ENCODE data around the gene COMMD8. TPM values are rescaled to one million over a fixed set of nuclear protein-coding genes. Genes with fewer than 3 reads are reported as not detected.

The COMMD8 gene
- total RNA-seq, 1 experiment from 2014 or later = 10.9 TPM

GRCh38 chr4:47427935-47428334 lies 35.6 kb downstream of the COMMD8 start:
- Histone ChIP-seq H3K18ac (ENCODE audit: insufficient read length, low read depth, low read length) (no peak overlapping the region), H4K5ac (ENCODE audit: insufficient read length, low read depth, low read length) (no peak overlapping the region), H2BK5ac (ENCODE audit: insufficient read length, low read length) (no peak overlapping the region), H3K4me1 (ENCODE audit: insufficient read depth, low read length) (no peaks in the 10 kb centered on the region), H4K20me1 (ENCODE audit: control insufficient read depth, insufficient read depth, insufficient read length) (no peaks in the 10 kb centered on the region), H3K79me1 (ENCODE audit: insufficient read depth, low read depth, low read length, poor library complexity, severe bottlenecking) (no peaks in the 10 kb centered on the region), H3T11ph (ENCODE audit: low read length) (no peak overlapping the region), H2BK120ac (ENCODE audit: low read depth, low read length, poor library complexity, severe bottlenecking) (no peak overlapping the region), H2AK5ac (ENCODE audit: insufficient read length, low read length) (no peak overlapping the region), H2BK15ac (ENCODE audit: low read depth, low read length) (no peak overlapping the region), H3K9me3 (ENCODE audit: control insufficient read depth, low read depth, low read length) (no peaks in the 10 kb centered on the region), H3K23ac (ENCODE audit: insufficient read length, low read depth, low read length) (no peak overlapping the region), H3K9ac (ENCODE audit: extremely low read depth, insufficient read length, low read length) (no peak overlapping the region), H4K91ac (ENCODE audit: insufficient read length, low read depth, low read length) (no peak overlapping the region), H3K56ac (ENCODE audit: insufficient read length, low read depth, low read length) (no peak overlapping the region), H4K8ac (replicated peaks; ENCODE audit: insufficient read length, low read depth, low read length) (no peak overlapping the region), H3K4ac (ENCODE audit: low read depth, low read length) (no peak overlapping the region), H3K4me2 (ENCODE audit: insufficient read depth, insufficient read length, low read length) (no peak overlapping the region), H3K14ac (ENCODE audit: insufficient read depth, low read length) (no peak overlapping the region), H2AFZ (ENCODE audit: low read length) (no peak overlapping the region), H3K23me2 (ENCODE audit: insufficient read length, low read depth, low read length, poor library complexity, severe bottlenecking) (no peaks in the 10 kb centered on the region), H3K27ac (ENCODE audit: insufficient read length, low read depth, low read length) (no peak overlapping the region), H2BK12ac (ENCODE audit: insufficient read length, low read depth, low read length) (no peak overlapping the region), H2BK20ac (ENCODE audit: low read depth, low read length, poor library complexity, severe bottlenecking) (no peak overlapping the region), H3K27me3 (ENCODE audit: insufficient read depth, low read length) (no peaks in the 10 kb centered on the region), H3K79me2 (ENCODE audit: insufficient read depth, low read length) (no peaks in the 10 kb centered on the region)
- Mint-ChIP-seq H3K36me3 (ENCODE audit: insufficient read depth in 1 of 3, low read depth in 3 of 3) (no peaks in the 10 kb centered on the region), H3K27me3 (ENCODE audit: low read depth) (no peaks in the 10 kb centered on the region), H3K27ac (no peak overlapping the region), H3K4me1 (no peaks in the 10 kb centered on the region), H3K4me3 (no peak overlapping the region), H3K9me3 (no peaks in the 10 kb centered on the region)
- no peak for DNase-seq
- no CpG with 5 or more reads among the region's 2 CpGs for WGBS (ENCODE audit: extremely low coverage, insufficient read length, low lambda C conversion rate)
- TF ChIP-seq CTCF (conservative IDR thresholded peaks at IDR 0.05) = no peak

Measured in H9 (cell line).